ENCODE measurements around the gene CSTF1. TPM values are rescaled to one million over a fixed set of nuclear protein-coding genes. Genes with fewer than 3 reads are reported as not detected.

CSTF1 gene
- total and polyA plus RNA-seq, 2 of the 8 experiments (the other 6 are each of a cell fraction or from before 2014, with no cell fraction given): 59.4 to 83.5 TPM

- Histone ChIP-seq H2BK15ac (ENCODE audit: low read length) (no peak overlapping the region), H3K18ac (ENCODE audit: extremely low read depth, low read length) (no peak overlapping the region), H3K79me2 (ENCODE audit: control insufficient read depth in 1 of 2, insufficient read depth in 2 of 2, low read length in 2 of 2) (no peaks in the 10 kb centered on the region), H3K79me1 (ENCODE audit: low read depth, low read length) (no peaks in the 10 kb centered on the region), H3K27me3 (replicated peaks in 1 of 4; ENCODE audit: control insufficient read depth in 3 of 4, extremely low read depth in 1 of 4, insufficient read depth in 3 of 4, low read length in 3 of 4) (peaks cover 0 to 1% (median 0%) of the 10 kb centered on the region in 4 experiments; a peak in 2 of 7 replicates), H3K56ac (replicated peaks; ENCODE audit: insufficient read length, low read depth, low read length) (no peak overlapping the region), H3K36me3 (ENCODE audit: control insufficient read depth in 2 of 4, insufficient read depth in 4 of 4, low read length in 3 of 4) (no peaks in the 10 kb centered on the region; a peak in 1 of 8 replicates), H2BK12ac (ENCODE audit: low read depth, low read length) (no peak overlapping the region), H3K4me3 (ENCODE audit: extremely low read depth in 1 of 4, insufficient read depth in 2 of 4, low read depth in 3 of 4, low read length in 4 of 4) (no peak overlapping the region), H2BK5ac (ENCODE audit: low read depth, low read length) (no peak overlapping the region), H3K4me2 (ENCODE audit: insufficient read depth in 1 of 2, low read depth in 2 of 2, low read length in 2 of 2) (no peak overlapping the region), H2BK20ac (ENCODE audit: low read length) (no peak overlapping the region), H3K9ac (replicated peaks in 1 of 4; ENCODE audit: extremely low read depth in 1 of 4, low read depth in 3 of 4, low read length in 3 of 4) (no peak overlapping the region), H3K4ac (replicated peaks; ENCODE audit: insufficient read length, low read depth, low read length) (no peak overlapping the region), H3K14ac (ENCODE audit: insufficient read length) (no peak overlapping the region), H2AFZ (ENCODE audit: low read length) (no peak overlapping the region), H3K27ac (ENCODE audit: low read depth, low read length) (no peak overlapping the region), H4K5ac (ENCODE audit: insufficient read length, low read depth, low read length) (no peak overlapping the region), H4K20me1 (replicated peaks in 1 of 2; ENCODE audit: control insufficient read depth in 1 of 2, insufficient read depth in 2 of 2, low read length in 2 of 2) (no peaks in the 10 kb centered on the region), H4K91ac (replicated peaks; ENCODE audit: insufficient read length, low read length) (no peak overlapping the region), H3K23me2 (ENCODE audit: low read depth, low read length) (no peaks in the 10 kb centered on the region), H4K8ac (ENCODE audit: extremely low read depth, insufficient read depth, low read length) (no peak overlapping the region), H2BK120ac (replicated peaks; ENCODE audit: low read depth, low read length) (no peak overlapping the region), H2AK5ac (ENCODE audit: low read depth, low read length) (no peak overlapping the region), H3K23ac (ENCODE audit: insufficient read length) (no peak overlapping the region), H3K4me1 (replicated peaks in 1 of 4; ENCODE audit: control insufficient read depth in 3 of 4, insufficient read depth in 4 of 4, low read length in 3 of 4) (peaks cover 0 to 4% (median 1%) of the 10 kb centered on the region in 4 experiments; a peak in 4 of 7 replicates), H3K9me3 (ENCODE audit: insufficient read depth in 2 of 2, low read depth in 1 of 2, low read length in 1 of 2) (no peaks in the 10 kb centered on the region)
- WGBS, 2 experiments (ENCODE audit: extremely low coverage in 1 of 2, insufficient coverage in 1 of 2, insufficient read length in 1 of 2, insufficient replicate concordance in 2 of 2, low coverage in 1 of 2, low lambda C conversion rate in 2 of 2, missing lambda C conversion rate in 1 of 2): 94% methylated on average over 1 of the region's 1 CpG; no CpG with 5 or more reads in 1 of the 2 experiments
- ChIA-PET POLR2A (ENCODE audit: partially characterized antibody) (no interaction called here), CTCF (ENCODE audit: partially characterized antibody) (interaction anchor here (1.2 kb wide), 1 partner anchor 80 kb away, joined by 4 read pairs; no protein-coding TSS in a partner anchor)
- DNase-seq (ENCODE audit: low read depth in 1 of 2, low spot score in 2 of 2): no peak
- no peak for FAIRE-seq
- TF ChIP-seq MAFK (IDR thresholded peaks at IDR 0.05; ENCODE audit: low read depth, low read length): no peak
- no peak for TF ChIP-seq CTCF (IDR thresholded peaks at IDR 0.05; ENCODE audit: control extremely low read depth in 1 of 3, insufficient read depth in 1 of 3, low read depth in 1 of 3, low read length in 3 of 3)
- TF ChIP-seq GABPA (IDR thresholded peaks at IDR 0.05; ENCODE audit: borderline replicate concordance, insufficient read depth, low read length): no peak
- no peak for TF ChIP-seq RNF2 (IDR thresholded peaks at IDR 0.05; ENCODE audit: borderline replicate concordance, low read depth, low read length, missing control alignments, poor library complexity, severe bottlenecking)
- no peak for TF ChIP-seq SUZ12 (IDR thresholded peaks at IDR 0.05; ENCODE audit: low read length)
- no peak for TF ChIP-seq SIRT6 (IDR thresholded peaks at IDR 0.05; ENCODE audit: low read length)
- TF ChIP-seq BRCA1 (IDR thresholded peaks at IDR 0.05; ENCODE audit: low read depth, low read length): no peak
- TF ChIP-seq YY1 (IDR thresholded peaks at IDR 0.05; ENCODE audit: low read depth, low read length): no peak
- no peak for TF ChIP-seq USF2 (IDR thresholded peaks at IDR 0.05; ENCODE audit: low read length)
- no peak for TF ChIP-seq CTBP2 (IDR thresholded peaks at IDR 0.05; ENCODE audit: borderline replicate concordance, insufficient read depth, insufficient read length, low read length)
Measured at GRCh38 chr20:56423211-56423610, 30.8 kb downstream of the CSTF1 start.
